Trophoblast cell (in vitro differentiated cells and primary cell): ENCODE data around the gene RBM17.
"Not testable (repeated sequence)": the region's sequence is repeated elsewhere in the genome, so short reads cannot be mapped to it uniquely, and the experiment has no call there.

Source experiments
- DNase-seq, 2 donors: peaks; one replicate each; pipeline ENCODE4 v3.0.0-alpha.2; 2016
- H2AFZ ChIP-seq: 2 replicates; pipeline ENCODE4 v1.6.1; 2013; ENCODE audit warnings: low read length, moderate library complexity, mild to moderate bottlenecking; ENCODE audit not compliant: insufficient read depth, poor library complexity
- H2AK5ac ChIP-seq: 2 replicates; pipeline ENCODE4 v1.6.1; 2013; ENCODE audit warnings: mild to moderate bottlenecking, low read length
- H2BK120ac ChIP-seq: 2 replicates; pipeline ENCODE4 v1.6.1; 2013; ENCODE audit warnings: low read length, mild to moderate bottlenecking, moderate library complexity; ENCODE audit not compliant: insufficient read depth, poor library complexity
- H2BK12ac ChIP-seq: 2 replicates; pipeline ENCODE4 v1.6.1; 2013; ENCODE audit warnings: mild to moderate bottlenecking, low read length, moderate library complexity
- H2BK5ac ChIP-seq: 2 replicates; pipeline ENCODE4 v1.6.1; 2013; ENCODE audit warnings: low read length, low read depth, moderate library complexity, mild to moderate bottlenecking; ENCODE audit not compliant: poor library complexity
- H3K14ac ChIP-seq: 2 replicates; pipeline ENCODE4 v1.6.1; 2013; ENCODE audit warnings: mild to moderate bottlenecking, low read length
- H3K18ac ChIP-seq: 2 replicates; pipeline ENCODE4 v1.6.1; 2013; ENCODE audit warnings: mild to moderate bottlenecking, low read length
- H3K23ac ChIP-seq: 2 replicates; pipeline ENCODE4 v1.6.1; 2013; ENCODE audit warnings: low read length
- H3K27ac ChIP-seq: 2 replicates; pipeline ENCODE4 v1.5.1; 2013; ENCODE audit warnings: low read depth, mild to moderate bottlenecking, inconsistent platforms, low read length, moderate library complexity
- H3K27me3 ChIP-seq: 2 replicates; pipeline ENCODE4 v1.6.1; 2013; ENCODE audit warnings: inconsistent platforms, mild to moderate bottlenecking, low read length, moderate library complexity; ENCODE audit not compliant: insufficient read depth
- H3K36me3 ChIP-seq, 2 experiments: 1 replicate in 1 of 2; 2 replicates in 1 of 2; pipeline ENCODE4 v1.6.1; 2013; ENCODE audit warnings: low read length in 2 of 2, mild to moderate bottlenecking in 2 of 2, moderate library complexity in 1 of 2; ENCODE audit not compliant: insufficient read depth in 2 of 2, control insufficient read depth in 1 of 2
- H3K4ac ChIP-seq: 2 replicates; pipeline ENCODE4 v1.6.1; 2013; ENCODE audit warnings: low read depth, mild to moderate bottlenecking, low read length, moderate library complexity
- H3K4me1 ChIP-seq, 2 experiments: 1 replicate in 1 of 2; 2 replicates in 1 of 2; pipeline ENCODE4 v1.6.1; 2013; ENCODE audit warnings: low read length in 2 of 2, mild to moderate bottlenecking in 2 of 2, moderate library complexity in 1 of 2; ENCODE audit not compliant: insufficient read depth in 2 of 2, control insufficient read depth in 1 of 2
- H3K4me2 ChIP-seq: 2 replicates; pipeline ENCODE4 v1.6.1; 2013; ENCODE audit warnings: inconsistent platforms, mild to moderate bottlenecking, low read length, moderate library complexity
- H3K4me3 ChIP-seq: 2 replicates; pipeline ENCODE4 v1.5.1; 2013; ENCODE audit warnings: mild to moderate bottlenecking, low read depth, low read length, inconsistent platforms
- H3K79me1 ChIP-seq: one replicate; pipeline ENCODE4 v1.6.1; 2013; ENCODE audit warnings: low read length
- H3K79me2 ChIP-seq: 2 replicates; pipeline ENCODE4 v1.6.1; 2013; ENCODE audit warnings: low read length, mild to moderate bottlenecking; ENCODE audit not compliant: control insufficient read depth, insufficient read depth, poor library complexity
- H3K9ac ChIP-seq: 2 replicates; pipeline ENCODE4 v1.6.1; 2013; ENCODE audit warnings: mild to moderate bottlenecking, low read length
- H3K9me3 ChIP-seq: 2 replicates; pipeline ENCODE4 v1.6.1; 2013; ENCODE audit warnings: low read depth, mild to moderate bottlenecking, control low read depth, inconsistent platforms, low read length; ENCODE audit not compliant: insufficient read depth
- H4K12ac ChIP-seq: 2 replicates; pipeline ENCODE4 v1.6.1; 2013; ENCODE audit warnings: low read depth, mild to moderate bottlenecking, low read length, moderate library complexity
- H4K8ac ChIP-seq: 2 replicates; pipeline ENCODE4 v1.6.1; 2013; ENCODE audit warnings: low read depth, mild to moderate bottlenecking, low read length, moderate library complexity
- H4K91ac ChIP-seq: one replicate; pipeline ENCODE4 v1.6.1; 2013; ENCODE audit warnings: low read depth, mild to moderate bottlenecking, low read length, moderate library complexity
- WGBS: extraction: QIAGEN DNeasy Blood & Tissue Kit; methylation state at CpG from one replicate; pipeline ENCODE4 v1.1.7; 2013; ENCODE audit warnings: missing lambda C conversion rate; ENCODE audit not compliant: insufficient read length, insufficient coverage; ENCODE audit errors: extremely low coverage; 5-methylcytosine and 5-hydroxymethylcytosine counted together

Gene RBM17

DNA sequence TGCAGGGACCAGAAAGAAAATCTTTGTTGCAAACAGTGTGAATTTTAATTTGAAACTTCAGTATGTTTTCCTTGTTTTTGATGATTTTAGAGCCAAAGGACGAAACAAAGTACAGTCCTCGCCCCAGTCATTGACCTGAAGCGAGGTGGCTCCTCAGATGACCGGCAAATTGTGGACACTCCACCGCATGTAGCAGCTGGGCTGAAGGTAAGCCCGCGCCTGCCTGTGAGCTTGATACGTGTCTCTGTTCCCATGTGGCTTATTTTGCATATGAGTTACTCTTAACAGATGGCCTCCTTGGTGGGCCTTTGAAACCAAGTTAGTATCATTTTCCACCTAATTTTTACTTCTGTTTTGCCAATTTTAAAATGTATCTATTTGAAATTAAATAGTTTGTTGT, 12.3 kb downstream of the RBM17 start:
- H2AFZ ChIP-seq, result no peak overlapping the region
- H3K9me3 ChIP-seq, result no peaks in the 10 kb centered on the region
- H3K79me1 ChIP-seq, result no peaks in the 10 kb centered on the region
- no peak overlapping the region for H3K23ac ChIP-seq
- H3K4me1 ChIP-seq, result no peaks in the 10 kb centered on the region
- H3K18ac ChIP-seq, result no peak overlapping the region
- no peak overlapping the region for H3K27ac ChIP-seq
- no peak overlapping the region for H2BK5ac ChIP-seq
- H4K12ac ChIP-seq, result no peak overlapping the region
- no peak overlapping the region for H3K4ac ChIP-seq
- H3K14ac ChIP-seq, result no peak overlapping the region
- peak overlapping the region; percentile 2 for H3K9ac ChIP-seq
- no CpG with 5 or more reads among the region's 8 CpGs for WGBS
- H2BK120ac ChIP-seq, result no peak overlapping the region
- no peak for DNase-seq
- H2BK12ac ChIP-seq, result no peak overlapping the region
- peaks cover 12 to 29% of the 10 kb centered on the region in 2 experiments for H3K36me3 ChIP-seq
- no peak overlapping the region for H4K8ac ChIP-seq
- no peak overlapping the region for H4K91ac ChIP-seq
- H2AK5ac ChIP-seq, result no peak overlapping the region
- peak overlapping the region; percentile 16 for H3K4me3 ChIP-seq
- peaks cover under 1% of the 10 kb centered on the region for H3K79me2 ChIP-seq
- no peak overlapping the region for H3K4me2 ChIP-seq
- H3K27me3 ChIP-seq, result no peaks in the 10 kb centered on the region

DNA sequence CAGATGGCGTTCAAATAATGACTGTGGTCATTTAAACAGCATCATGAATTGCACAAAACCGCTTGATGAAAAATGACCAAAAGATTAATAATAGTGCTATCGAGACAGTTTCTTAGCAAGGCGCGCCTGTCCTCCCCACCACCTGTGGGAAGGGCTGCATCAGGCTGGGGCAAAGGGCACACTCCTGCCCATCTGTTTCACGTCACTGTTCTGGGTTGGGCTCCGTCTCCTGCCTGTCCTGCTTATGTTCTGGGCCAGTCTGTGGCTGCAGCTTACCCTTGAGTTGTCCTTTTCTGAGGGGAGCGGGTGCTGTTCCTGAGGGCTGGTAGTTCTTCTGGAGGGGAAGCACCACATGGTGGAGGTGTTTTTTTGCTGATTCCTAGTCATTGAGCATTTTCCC, 13.3 kb downstream of the RBM17 start:
- Histone ChIP-seq H3K14ac (no peak overlapping the region), H3K4me3 (no peak overlapping the region), H3K4me2 (no peak overlapping the region), H3K79me1 (no peaks in the 10 kb centered on the region), H2BK12ac (no peak overlapping the region), H3K9me3 (no peaks in the 10 kb centered on the region), H3K23ac (no peak overlapping the region), H4K12ac (no peak overlapping the region), H3K36me3 (peaks cover 13 to 28% of the 10 kb centered on the region in 2 experiments), H3K27me3 (no peaks in the 10 kb centered on the region), H3K27ac (no peak overlapping the region), H2BK120ac (no peak overlapping the region), H3K4ac (no peak overlapping the region), H2AK5ac (no peak overlapping the region), H3K9ac (no peak overlapping the region), H3K18ac (no peak overlapping the region), H4K91ac (no peak overlapping the region), H4K8ac (no peak overlapping the region), H3K4me1 (no peaks in the 10 kb centered on the region), H3K79me2 (no peaks in the 10 kb centered on the region), H2AFZ (no peak overlapping the region), H2BK5ac (no peak overlapping the region)
- WGBS, result no CpG with 5 or more reads among the region's 8 CpGs
- no peak for DNase-seq

- Histone ChIP-seq H4K91ac (no peak overlapping the region), H4K12ac (no peak overlapping the region), H3K4ac (no peak overlapping the region), H3K18ac (no peak overlapping the region), H3K79me2 (no peaks in the 10 kb centered on the region), H2BK120ac (no peak overlapping the region), H3K36me3 (peaks cover 11 to 26% of the 10 kb centered on the region in 2 experiments), H3K23ac (no peak overlapping the region), H2AK5ac (no peak overlapping the region), H3K79me1 (no peaks in the 10 kb centered on the region), H2AFZ (no peak overlapping the region), H3K9ac (no peak overlapping the region), H4K8ac (no peak overlapping the region), H3K14ac (no peak overlapping the region), H3K9me3 (no peaks in the 10 kb centered on the region), H2BK5ac (no peak overlapping the region), H3K4me1 (no peaks in the 10 kb centered on the region), H3K4me2 (no peak overlapping the region), H3K4me3 (no peak overlapping the region), H2BK12ac (no peak overlapping the region), H3K27ac (no peak overlapping the region), H3K27me3 (no peaks in the 10 kb centered on the region)
- no CpG with 5 or more reads among the region's 8 CpGs for WGBS
- no peak for DNase-seq
These were observed 14.8 kb downstream of the RBM17 start for GRCh38 chr10:6103591-6103990.

DNA sequence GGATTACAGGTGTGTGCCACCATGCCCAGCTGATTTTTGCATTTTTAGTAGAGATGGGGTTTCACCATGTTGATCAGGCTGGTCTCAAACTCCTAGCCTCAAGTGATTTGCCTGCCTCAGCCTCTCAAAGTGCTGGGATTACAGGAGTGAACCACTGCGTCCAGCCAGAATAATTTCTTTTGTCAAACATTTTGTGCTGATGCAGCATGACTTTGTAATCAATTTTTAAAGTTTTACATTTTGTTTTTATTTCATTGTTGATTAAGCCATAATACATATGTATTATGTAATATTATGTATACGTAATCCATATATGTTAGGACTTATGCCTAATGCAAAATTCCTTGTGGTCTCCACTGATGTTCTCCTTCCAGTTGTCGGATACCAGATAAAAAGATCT, 18.8 kb downstream of the RBM17 start:
- H3K14ac ChIP-seq, H3K79me2 ChIP-seq, H3K27me3 ChIP-seq, H4K91ac ChIP-seq, H2BK12ac ChIP-seq, H3K18ac ChIP-seq, H3K4me3 ChIP-seq, H3K27ac ChIP-seq, H3K4me1 ChIP-seq, DNase-seq, H2AK5ac ChIP-seq, H2BK120ac ChIP-seq, H3K9me3 ChIP-seq, H3K23ac ChIP-seq, H2BK5ac ChIP-seq, H3K4me2 ChIP-seq, H3K9ac ChIP-seq, H3K79me1 ChIP-seq, H2AFZ ChIP-seq, H4K12ac ChIP-seq, H3K4ac ChIP-seq, H4K8ac ChIP-seq: not testable (repeated sequence)
- peaks cover 24 to 47% of the 10 kb centered on the region in 2 experiments for H3K36me3 ChIP-seq
- WGBS, result no CpG with 5 or more reads among the region's 3 CpGs
